T-cell (primary cell): Measurements from ENCODE around the gene PLCL2. TPM values are rescaled to one million over a fixed set of nuclear protein-coding genes. Genes with fewer than 3 reads are reported as not detected.
A peak's percentile ranks its signal among the peaks of the same experiment; 100 is the strongest.

Experiments used
- ATAC-seq, 4 experiments: fragments of 200-7000 bp in 3 of 4; fragments of 150-1000 bp in 1 of 4; cut with Tn5 transposase; replicated peaks in 1 of 4; 1 replicate in 3 of 4; 2 replicates in 1 of 4; pipeline ENCODE4 v1.10.0; 2021; ENCODE audit warnings: moderate library complexity in 3 of 4, mild to moderate bottlenecking in 2 of 4, moderate number of reproducible peaks in 1 of 4
- CTCF ChIA-PET, 2 donors: fragments of 300-600 bp; sonication (Branson Sonifier 250); formaldehyde crosslinking; loops; one replicate each; lab custom pipeline; 2022; ENCODE audit warnings: antibody characterized with exemption in 2 of 2; lab: Charles Lee
- POLR2A ChIA-PET, 2 donors: fragments of 300-600 bp; sonication (Branson Sonifier 250); formaldehyde crosslinking; loops; one replicate each; lab custom pipeline; 2022; ENCODE audit warnings: antibody characterized with exemption in 2 of 2; lab: Charles Lee
- DNase-seq, 35 experiments: peaks; one replicate each; pipeline versions ENCODE4 v3.0.0 to v3.0.0-alpha.2; 2013 to 2023
- H3K27ac ChIP-seq: one replicate; pipeline ENCODE4 v1.5.1; 2013; ENCODE audit warnings: low read length
- H3K27me3 ChIP-seq, 2 experiments: replicated peaks in 1 of 2; 1 replicate in 1 of 2; 2 replicates in 1 of 2; pipeline versions ENCODE4 v1.6.1 to v1.7.0; 2013; ENCODE audit warnings: low read length in 1 of 2, mixed read lengths in 1 of 2; ENCODE audit not compliant: control insufficient read depth in 2 of 2, insufficient read depth in 2 of 2; ENCODE audit errors: extremely low read depth in 1 of 2
- H3K36me3 ChIP-seq, 2 donors: 1 replicate in 1 of 2; 2 replicates in 1 of 2; pipeline versions ENCODE4 v1.6.1 to v1.7.0; 2013; ENCODE audit warnings: low read length in 1 of 2; ENCODE audit not compliant: control insufficient read depth in 2 of 2, insufficient read depth in 1 of 2; ENCODE audit errors: extremely low read depth in 1 of 2
- H3K4me1 ChIP-seq, 2 experiments: 1 replicate in 1 of 2; 2 replicates in 1 of 2; pipeline versions ENCODE4 v1.6.1 to v1.7.0; 2013; ENCODE audit warnings: low read length in 2 of 2, mixed read lengths in 1 of 2; ENCODE audit not compliant: insufficient read depth in 2 of 2, control insufficient read depth in 1 of 2; ENCODE audit errors: extremely low read depth in 1 of 2
- H3K4me3 ChIP-seq, 2 donors: 1 replicate in 1 of 2; 2 replicates in 1 of 2; pipeline versions ENCODE4 v1.5.1 to v1.7.0; 2013; ENCODE audit warnings: mild to moderate bottlenecking in 2 of 2, low read length in 1 of 2, moderate library complexity in 1 of 2; ENCODE audit not compliant: control insufficient read depth in 1 of 2; ENCODE audit errors: extremely low read depth in 1 of 2
- H3K9me3 ChIP-seq: 2 replicates; pipeline ENCODE4 v1.7.0; 2013
- H3K27ac Mint-ChIP-seq, 2 donors: one replicate each; pipeline ENCODE4 v1.8.0; 2020 to 2021; ENCODE audit warnings: mild to moderate bottlenecking in 2 of 2, mixed read lengths in 2 of 2
- H3K27me3 Mint-ChIP-seq, 2 donors: one replicate each; pipeline ENCODE4 v1.8.0; 2021 to 2022; ENCODE audit warnings: mixed read lengths in 2 of 2
- H3K36me3 Mint-ChIP-seq: one replicate; pipeline ENCODE4 v1.8.0; 2021; ENCODE audit warnings: mixed read lengths
- H3K4me1 Mint-ChIP-seq, 3 donors: one replicate each; pipeline ENCODE4 v1.8.0; 2020 to 2022; ENCODE audit warnings: mixed read lengths in 3 of 3, mild to moderate bottlenecking in 1 of 3
- H3K4me3 Mint-ChIP-seq, 3 donors: one replicate each; pipeline ENCODE4 v1.8.0; 2020 to 2022; ENCODE audit warnings: mild to moderate bottlenecking in 3 of 3, mixed read lengths in 3 of 3, moderate library complexity in 3 of 3
- H3K9me3 Mint-ChIP-seq, 3 donors: one replicate each; pipeline ENCODE4 v1.8.0; 2020 to 2022; ENCODE audit warnings: mixed read lengths in 3 of 3
- WGBS: methylation state at CpG from one replicate; pipeline ENCODE4 v1.1.5; 2013; ENCODE audit warnings: missing lambda C conversion rate; ENCODE audit not compliant: insufficient coverage; 5-methylcytosine and 5-hydroxymethylcytosine counted together
- total RNA-seq, 35 experiments: library from RNA in 6 of 35; stranded (reverse) in 6 of 35; fragments of 120-200 nt in 1 of 35; gene quantifications; one replicate each; pipeline versions ENCODE4 v1.2.1 to v1.2.4 and lab custom pipeline; 2013 to 2026

PLCL2 gene
- total RNA-seq, 5 donors from 2014 or later (not counting 1 experiment from before 2014, with no cell fraction given), result 53.4 to 68.1 (median 60.9) TPM

GRCh38 chr3:17013571-17013970 lies 128.8 kb downstream of the PLCL2 start:
- Mint-ChIP-seq H3K9me3 (no peaks in the 10 kb centered on the region), H3K4me3 (no peak overlapping the region), H3K4me1 (peaks cover 29 to 60% (median 51%) of the 10 kb centered on the region in 3 donors), H3K27me3 (no peaks in the 10 kb centered on the region), H3K36me3 (peaks cover 63% of the 10 kb centered on the region), H3K27ac (no peak overlapping the region)
- DNase-seq (no peak), ATAC-seq (no peak)
- 89% methylated on average over 3 of the region's 4 CpGs for WGBS
- H3K36me3 ChIP-seq, result peaks cover 6 to 65% of the 10 kb centered on the region in 2 donors
- H3K9me3 ChIP-seq, result no peaks in the 10 kb centered on the region
- H3K4me1 ChIP-seq, result peaks cover 0 to 7% of the 10 kb centered on the region in 2 experiments
- H3K27ac ChIP-seq, result no peak overlapping the region
- POLR2A ChIA-PET, result interaction anchor here in 1 of 2 donors (0.6 kb wide), 1 partner anchor 1299 kb away, joined by 3 read pairs; no protein-coding TSS in a partner anchor
- H3K4me3 ChIP-seq, result no peak overlapping the region
- no peaks in the 10 kb centered on the region for H3K27me3 ChIP-seq
- CTCF ChIA-PET, result no interaction called here

GRCh38 chr3:17014284-17014683 lies 129.5 kb downstream of the PLCL2 start:
- H3K4me3 Mint-ChIP-seq, result no peak overlapping the region
- CTCF ChIA-PET, result no interaction called here
- ATAC-seq, result no peak
- Histone ChIP-seq H3K27ac (no peak overlapping the region), H3K9me3 (no peaks in the 10 kb centered on the region), H3K4me3 (no peak overlapping the region), H3K27me3 (no peaks in the 10 kb centered on the region), H3K36me3 (peaks cover 6 to 67% of the 10 kb centered on the region in 2 donors), H3K4me1 (peaks cover 0 to 7% of the 10 kb centered on the region in 2 experiments)
- peaks cover 29 to 55% (median 51%) of the 10 kb centered on the region in 3 donors for H3K4me1 Mint-ChIP-seq
- no CpG with 5 or more reads among the region's 2 CpGs for WGBS
- peaks cover 67% of the 10 kb centered on the region for H3K36me3 Mint-ChIP-seq
- POLR2A ChIA-PET, result interaction anchor here in 1 of 2 donors (0.6 kb wide), 1 partner anchor 1299 kb away, joined by 3 read pairs; no protein-coding TSS in a partner anchor
- no peak for DNase-seq
- no peak overlapping the region for H3K27ac Mint-ChIP-seq
- H3K9me3 Mint-ChIP-seq, result no peaks in the 10 kb centered on the region
- H3K27me3 Mint-ChIP-seq, result no peaks in the 10 kb centered on the region

- ChIA-PET CTCF (no interaction called here), POLR2A (interaction anchor here in 1 of 2 donors (0.5 to 0.6 kb wide), 2 partner anchors 199 to 943 kb away, joined by 3 to 7 read pairs; no protein-coding TSS in a partner anchor)
- Mint-ChIP-seq H3K36me3 (peaks cover 65% of the 10 kb centered on the region), H3K27me3 (no peaks in the 10 kb centered on the region), H3K4me1 (peaks cover 29 to 53% (median 49%) of the 10 kb centered on the region in 3 donors), H3K4me3 (no peak overlapping the region), H3K27ac (peak overlapping the region in 1 of 2 donors; percentile 12), H3K9me3 (no peaks in the 10 kb centered on the region)
- DNase-seq (no peak), ATAC-seq (no peak)
- H3K27me3 ChIP-seq, result no peaks in the 10 kb centered on the region
- H3K4me1 ChIP-seq, result peaks cover 0 to 7% of the 10 kb centered on the region in 2 experiments
- 97% methylated on average over 5 of the region's 8 CpGs for WGBS
- H3K27ac ChIP-seq, result no peak overlapping the region
- no peaks in the 10 kb centered on the region for H3K9me3 ChIP-seq
- H3K36me3 ChIP-seq, result peaks cover 6 to 64% of the 10 kb centered on the region in 2 donors
- no peak overlapping the region for H3K4me3 ChIP-seq
These were observed 130.0 kb downstream of the PLCL2 start for GRCh38 chr3:17014709-17015108.

GRCh38 chr3:17021614-17022013 lies 136.9 kb downstream of the PLCL2 start:
- no peak overlapping the region for H3K4me3 ChIP-seq
- Mint-ChIP-seq H3K27ac (peak overlapping the region in 1 of 2 donors; percentile 59), H3K27me3 (no peaks in the 10 kb centered on the region), H3K36me3 (peaks cover 41% of the 10 kb centered on the region), H3K4me1 (peaks cover 66 to 74% (median 70%) of the 10 kb centered on the region in 3 donors), H3K9me3 (no peaks in the 10 kb centered on the region), H3K4me3 (no peak overlapping the region)
- no peaks in the 10 kb centered on the region for H3K9me3 ChIP-seq
- peaks cover 0 to 14% of the 10 kb centered on the region in 2 donors for H3K36me3 ChIP-seq
- POLR2A ChIA-PET, result interaction anchor here in 1 of 2 donors (0.5 kb wide), 1 partner anchor 471 kb away, joined by 3 read pairs; no protein-coding TSS in a partner anchor
- H3K27me3 ChIP-seq, result no peaks in the 10 kb centered on the region
- WGBS, result no CpG with 5 or more reads among the region's 1 CpG
- H3K27ac ChIP-seq, result no peak overlapping the region
- peaks cover 7 to 16% of the 10 kb centered on the region in 2 experiments for H3K4me1 ChIP-seq
- CTCF ChIA-PET, result interaction anchor here (0.6 to 1.2 kb wide), 5 partner anchors 9 to 327 kb away, joined by 3 to 4 read pairs (median 4); no protein-coding TSS in a partner anchor
- ATAC-seq (no peak), DNase-seq (no peak)

GRCh38 chr3:17023006-17023664 lies 138.4 kb downstream of the PLCL2 start:
- peaks cover 0 to 6% of the 10 kb centered on the region in 2 donors for H3K36me3 ChIP-seq
- POLR2A ChIA-PET, result interaction anchor here in 1 of 2 donors (0.6 kb wide), 1 partner anchor 631 kb away, joined by 3 read pairs; no protein-coding TSS in a partner anchor
- H3K4me1 ChIP-seq, result peaks cover 10 to 11% of the 10 kb centered on the region in 2 experiments
- Mint-ChIP-seq H3K4me1 (peaks cover 69 to 78% (median 73%) of the 10 kb centered on the region in 3 donors), H3K27ac (peak overlapping the region; percentile 77 to 84), H3K36me3 (peaks cover 31% of the 10 kb centered on the region), H3K4me3 (peak overlapping the region in 2 of 3 donors; percentile 18 to 39), H3K9me3 (no peaks in the 10 kb centered on the region), H3K27me3 (no peaks in the 10 kb centered on the region)
- no peak overlapping the region for H3K4me3 ChIP-seq
- H3K27me3 ChIP-seq, result no peaks in the 10 kb centered on the region
- peak; percentile 92 to 99 (median 97) for ATAC-seq
- H3K27ac ChIP-seq, result peak overlapping the region; percentile 31
- DNase-seq, result peak in 31 of 35 experiments; percentile 6 to 75 (median 35)
- CTCF ChIA-PET, result interaction anchor here in 1 of 2 donors (1.0 kb wide), 1 partner anchor 115 kb away, joined by 4 read pairs; no protein-coding TSS in a partner anchor
- no peaks in the 10 kb centered on the region for H3K9me3 ChIP-seq
- no CpG with 5 or more reads among the region's 6 CpGs for WGBS

GRCh38 chr3:17025594-17026139 lies 140.9 kb downstream of the PLCL2 start:
- 73% methylated on average over 3 of the region's 5 CpGs for WGBS

More at GRCh38 chr3:17025594-17026139, 140.9 kb downstream of the PLCL2 start:
- peaks cover 90 to 93% (median 91%) of the 10 kb centered on the region in 3 donors for H3K4me1 Mint-ChIP-seq
- ATAC-seq (peak in 1 of 4 experiments; percentile 43), DNase-seq (peak in 3 of 35 experiments; percentile 4 to 29 (median 13))
- CTCF ChIA-PET, result interaction anchor here in 1 of 2 donors (0.9 to 1.3 kb wide), 3 partner anchors 10 to 197 kb away, joined by 3 to 6 read pairs (median 3); no protein-coding TSS in a partner anchor
- Histone ChIP-seq H3K9me3 (no peaks in the 10 kb centered on the region), H3K4me1 (peaks cover 10 to 23% of the 10 kb centered on the region in 2 experiments), H3K27me3 (no peaks in the 10 kb centered on the region), H3K36me3 (peaks cover 0 to 3% of the 10 kb centered on the region in 2 donors), H3K4me3 (no peak overlapping the region), H3K27ac (no peak overlapping the region)
- no peaks in the 10 kb centered on the region for H3K9me3 Mint-ChIP-seq
- H3K4me3 Mint-ChIP-seq, result no peak overlapping the region
- H3K36me3 Mint-ChIP-seq, result peaks cover 31% of the 10 kb centered on the region
- H3K27ac Mint-ChIP-seq, result peak overlapping the region in 1 of 2 donors; percentile 22
- POLR2A ChIA-PET, result interaction anchor here in 1 of 2 donors (0.7 kb wide), 1 partner anchor 103 kb away, joined by 3 read pairs; no protein-coding TSS in a partner anchor
- H3K27me3 Mint-ChIP-seq, result no peaks in the 10 kb centered on the region
